KOPT-K1 (cell line): ENCODE data around the gene RETREG2.

Experiments
- H3K27ac ChIP-seq: fragments of 200-600 bp; sonication (generic); 2 replicates; pipeline ENCODE4 v1.5.1; 2016; ENCODE audit warnings: antibody characterized with exemption, mild to moderate bottlenecking, low read depth, low read length; ENCODE audit not compliant: poor library complexity, severe bottlenecking
- H3K36me3 ChIP-seq: fragments of 200-600 bp; sonication (generic); 2 replicates; pipeline ENCODE4 v1.5.1; 2017; ENCODE audit warnings: antibody characterized with exemption, mild to moderate bottlenecking, low read length, moderate library complexity; ENCODE audit not compliant: insufficient read depth
- H3K9me3 ChIP-seq: fragments of 200-600 bp; sonication (generic); 2 replicates; pipeline ENCODE4 v1.5.1; 2017; ENCODE audit warnings: antibody characterized with exemption, low read length, mild to moderate bottlenecking; ENCODE audit not compliant: insufficient read depth, poor library complexity, severe bottlenecking

The RETREG2 gene

DNA sequence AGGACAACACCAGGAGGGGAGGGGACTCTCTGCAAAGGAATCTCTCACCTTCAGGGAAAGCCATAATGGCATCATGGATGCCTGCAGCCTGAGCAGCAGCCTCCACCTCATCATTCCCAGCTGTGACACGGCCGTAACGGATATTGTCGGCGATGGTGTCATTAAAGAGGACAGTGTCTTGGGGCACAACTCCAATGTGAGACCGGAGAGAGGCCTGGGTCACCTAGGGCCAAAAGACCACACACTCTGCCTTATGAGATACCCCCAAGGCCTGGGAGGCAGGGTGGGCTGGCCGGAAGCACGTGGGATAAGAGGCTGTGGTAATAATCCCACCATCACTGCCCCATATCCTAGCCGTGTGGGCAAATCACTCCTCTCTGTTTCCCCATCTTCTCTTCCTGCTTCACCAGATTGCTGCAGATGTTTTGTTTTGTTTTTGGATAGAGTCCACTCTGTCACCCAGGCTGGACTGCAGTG, 32.8 kb downstream of the RETREG2 start:
- peaks cover 53% of the 10 kb centered on the region; the same call in 1 of the 2 replicates for H3K36me3 ChIP-seq
- H3K9me3 ChIP-seq, result no peaks in the 10 kb centered on the region
- peak overlapping the region; percentile 84 for H3K27ac ChIP-seq

DNA sequence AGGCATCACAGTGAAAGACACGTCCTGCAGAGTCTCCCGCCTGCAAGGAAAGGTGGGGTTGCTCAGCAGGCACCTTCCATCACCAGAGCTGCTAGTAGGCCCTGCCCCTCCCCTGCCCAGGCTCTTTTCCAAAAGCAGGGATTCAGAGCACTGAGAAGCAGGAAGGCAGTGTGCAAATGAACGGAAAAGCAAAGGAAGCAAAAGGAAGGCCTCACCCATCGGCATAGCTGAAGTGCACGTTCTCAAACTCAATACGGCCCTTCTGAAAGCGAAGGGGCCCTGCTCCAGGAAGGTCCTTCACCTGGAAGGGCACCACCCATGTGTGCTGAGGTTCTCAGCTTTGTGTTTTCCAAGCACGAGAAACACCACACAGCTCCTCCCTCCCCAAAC, 34.9 kb downstream of the RETREG2 start:
- H3K9me3 ChIP-seq, result no peaks in the 10 kb centered on the region
- H3K27ac ChIP-seq, result no peak overlapping the region
- H3K36me3 ChIP-seq, result peaks cover 49% of the 10 kb centered on the region; the same call in 1 of the 2 replicates

DNA sequence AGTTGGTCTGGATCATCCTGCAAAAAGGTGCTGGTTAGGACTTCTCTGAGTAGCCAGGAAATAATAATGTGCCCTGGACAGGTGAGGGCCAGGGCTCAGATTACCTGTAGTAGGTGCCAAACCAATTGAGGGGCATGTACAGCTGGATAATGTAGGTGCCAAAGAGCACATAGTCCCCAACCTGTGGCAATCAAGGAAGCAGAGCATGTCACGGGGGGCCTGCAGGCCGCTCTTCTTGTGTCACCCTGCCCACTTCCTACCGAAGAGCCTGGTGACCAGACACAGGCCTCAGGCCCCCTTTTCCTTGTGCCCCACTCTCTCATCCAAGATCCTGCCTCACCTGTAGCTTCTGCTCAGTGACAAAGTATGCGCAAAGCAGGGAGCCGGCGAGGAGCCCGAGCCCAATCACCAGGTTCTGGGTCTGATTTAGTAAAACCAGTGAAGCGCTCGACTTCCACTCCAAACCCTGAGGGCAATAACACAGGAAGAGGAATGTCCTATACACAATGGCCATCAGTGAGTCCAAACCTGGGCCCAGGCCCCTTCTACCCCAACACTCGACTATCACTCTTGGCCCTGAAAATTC, 35.5 kb downstream of the RETREG2 start:
- Histone ChIP-seq H3K27ac (no peak overlapping the region), H3K36me3 (peaks cover 43% of the 10 kb centered on the region; the same call in 1 of the 2 replicates)

DNA sequence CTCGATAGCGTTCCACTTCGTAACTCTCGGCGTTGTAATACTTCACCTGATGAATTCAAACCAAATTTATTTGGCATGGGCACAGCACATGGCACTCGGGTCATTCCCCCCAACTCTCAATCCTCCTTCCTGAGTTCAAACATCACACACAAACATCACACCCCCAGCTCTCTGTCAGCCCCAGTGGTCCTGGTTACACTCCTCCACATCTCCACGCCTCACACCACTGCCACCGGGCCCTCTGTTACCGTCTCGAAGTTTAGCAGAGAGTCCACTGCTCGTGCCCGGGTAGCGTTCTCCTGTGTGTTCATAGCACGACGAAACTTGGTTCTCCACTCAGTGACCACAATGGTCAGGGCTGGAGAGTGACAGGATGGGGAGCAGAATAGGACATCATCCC, 36.1 kb downstream of the RETREG2 start:
- H3K27ac ChIP-seq, result no peak overlapping the region
- peaks cover 37% of the 10 kb centered on the region; the same call in 1 of the 2 replicates for H3K36me3 ChIP-seq
- no peaks in the 10 kb centered on the region for H3K9me3 ChIP-seq

More for the DNA sequence above, 35.5 kb downstream of the RETREG2 start:
- H3K9me3 ChIP-seq, result no peaks in the 10 kb centered on the region

DNA sequence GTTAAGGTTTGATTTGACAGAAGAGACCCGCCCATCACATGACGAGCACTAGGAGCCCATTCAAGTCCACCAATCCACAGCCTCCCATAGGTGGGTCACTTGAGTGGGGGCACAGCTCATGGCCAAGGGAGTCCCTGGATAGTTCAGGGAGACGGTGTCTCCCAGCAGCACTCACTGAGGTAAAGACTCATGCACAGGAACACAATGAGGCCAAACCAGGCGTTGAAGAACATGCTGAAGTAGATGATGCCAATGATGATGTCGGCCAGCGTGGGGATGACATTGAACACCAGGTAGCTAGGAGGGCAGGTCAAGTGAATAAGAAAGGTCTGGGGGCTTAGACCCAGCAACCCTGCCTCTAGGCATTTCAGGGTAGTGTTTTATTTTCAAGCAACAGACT, 36.7 kb downstream of the RETREG2 start:
- H3K9me3 ChIP-seq, result no peaks in the 10 kb centered on the region
- peaks cover 38% of the 10 kb centered on the region; the same call in 1 of the 2 replicates for H3K36me3 ChIP-seq
- H3K27ac ChIP-seq, result no peak overlapping the region

DNA sequence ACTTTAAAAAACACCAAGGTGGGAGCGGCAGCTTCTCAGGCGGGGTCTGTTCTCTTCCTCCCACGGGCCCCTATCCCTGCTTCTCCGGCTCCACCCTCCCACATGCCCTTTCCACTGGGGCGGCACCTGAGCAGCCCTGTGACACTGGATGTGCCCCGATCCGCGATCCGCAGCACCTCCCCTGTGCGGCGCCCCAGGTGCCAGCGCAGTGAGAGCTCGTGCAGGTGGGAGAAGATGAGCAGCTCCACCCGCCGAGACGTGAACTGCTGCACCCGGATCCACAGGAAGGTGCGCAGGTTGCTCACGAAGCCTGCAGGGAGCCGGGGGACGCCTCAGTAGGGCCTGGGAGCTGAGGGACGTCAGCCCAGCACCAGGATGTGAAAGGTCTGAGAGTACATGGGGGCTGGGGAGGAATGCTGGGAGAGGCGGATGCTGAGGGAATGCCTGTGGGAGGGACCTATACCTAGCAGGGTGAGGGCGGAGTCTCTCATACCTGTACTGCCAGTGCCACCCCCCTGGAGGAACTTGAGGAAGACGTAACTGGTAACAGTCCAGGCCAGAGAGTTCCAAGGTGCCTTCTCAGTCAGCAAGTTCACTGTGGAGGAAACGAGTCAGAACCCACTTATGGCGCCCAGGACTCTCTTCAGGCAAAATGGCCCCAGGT, 37.9 kb downstream of the RETREG2 start:
- H3K9me3 ChIP-seq, result no peaks in the 10 kb centered on the region
- peaks cover 43% of the 10 kb centered on the region for H3K36me3 ChIP-seq
- H3K27ac ChIP-seq, result no peak overlapping the region

DNA sequence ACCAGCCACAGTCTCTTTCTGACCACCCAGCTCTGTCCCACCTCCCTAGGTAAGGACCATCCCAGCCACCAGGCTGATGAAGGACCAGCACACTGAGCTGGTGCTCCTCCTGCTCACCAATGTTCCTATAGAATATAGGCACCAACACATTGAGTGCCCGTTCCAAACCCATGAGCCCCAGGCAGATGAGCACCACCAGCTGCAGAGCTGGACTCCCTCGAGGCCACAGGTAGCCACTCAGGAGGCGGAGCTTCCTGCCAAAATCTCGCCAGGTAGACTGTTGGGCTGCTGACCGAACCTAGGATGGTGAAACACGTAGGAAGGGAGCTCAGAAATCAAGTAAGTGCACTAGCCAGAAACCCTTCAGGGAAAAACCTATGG, 38.5 kb downstream of the RETREG2 start:
- no peak overlapping the region for H3K27ac ChIP-seq
- H3K9me3 ChIP-seq, result no peaks in the 10 kb centered on the region
- peaks cover 48% of the 10 kb centered on the region for H3K36me3 ChIP-seq

DNA sequence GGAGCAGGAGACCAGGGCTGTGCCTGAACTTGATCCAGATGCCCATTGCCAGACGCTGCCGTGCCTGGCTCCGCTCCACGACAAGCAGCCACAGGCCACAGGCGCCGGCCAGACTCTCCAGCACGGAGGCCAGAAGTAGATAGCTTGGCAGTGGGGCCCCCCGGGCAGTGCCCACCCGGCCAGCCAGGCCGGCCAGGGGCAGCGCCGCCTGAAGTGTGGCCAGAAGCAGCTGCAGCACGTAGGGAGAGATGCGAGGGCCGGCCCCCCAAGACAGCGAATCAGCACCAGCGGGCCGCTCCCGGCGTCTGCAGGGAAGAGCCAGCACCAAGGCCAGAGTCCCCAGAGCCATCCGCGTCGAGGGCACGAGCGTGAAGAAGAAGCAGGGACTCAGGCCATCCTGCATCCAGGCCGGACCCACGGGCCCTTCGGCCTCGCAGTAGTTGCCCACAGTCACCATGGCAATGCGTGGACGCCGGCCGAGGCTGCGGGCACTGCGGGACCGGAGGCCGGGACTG, 40.2 kb downstream of the RETREG2 start:
- Histone ChIP-seq H3K9me3 (no peaks in the 10 kb centered on the region), H3K27ac (no peak overlapping the region), H3K36me3 (peaks cover 52% of the 10 kb centered on the region)

DNA sequence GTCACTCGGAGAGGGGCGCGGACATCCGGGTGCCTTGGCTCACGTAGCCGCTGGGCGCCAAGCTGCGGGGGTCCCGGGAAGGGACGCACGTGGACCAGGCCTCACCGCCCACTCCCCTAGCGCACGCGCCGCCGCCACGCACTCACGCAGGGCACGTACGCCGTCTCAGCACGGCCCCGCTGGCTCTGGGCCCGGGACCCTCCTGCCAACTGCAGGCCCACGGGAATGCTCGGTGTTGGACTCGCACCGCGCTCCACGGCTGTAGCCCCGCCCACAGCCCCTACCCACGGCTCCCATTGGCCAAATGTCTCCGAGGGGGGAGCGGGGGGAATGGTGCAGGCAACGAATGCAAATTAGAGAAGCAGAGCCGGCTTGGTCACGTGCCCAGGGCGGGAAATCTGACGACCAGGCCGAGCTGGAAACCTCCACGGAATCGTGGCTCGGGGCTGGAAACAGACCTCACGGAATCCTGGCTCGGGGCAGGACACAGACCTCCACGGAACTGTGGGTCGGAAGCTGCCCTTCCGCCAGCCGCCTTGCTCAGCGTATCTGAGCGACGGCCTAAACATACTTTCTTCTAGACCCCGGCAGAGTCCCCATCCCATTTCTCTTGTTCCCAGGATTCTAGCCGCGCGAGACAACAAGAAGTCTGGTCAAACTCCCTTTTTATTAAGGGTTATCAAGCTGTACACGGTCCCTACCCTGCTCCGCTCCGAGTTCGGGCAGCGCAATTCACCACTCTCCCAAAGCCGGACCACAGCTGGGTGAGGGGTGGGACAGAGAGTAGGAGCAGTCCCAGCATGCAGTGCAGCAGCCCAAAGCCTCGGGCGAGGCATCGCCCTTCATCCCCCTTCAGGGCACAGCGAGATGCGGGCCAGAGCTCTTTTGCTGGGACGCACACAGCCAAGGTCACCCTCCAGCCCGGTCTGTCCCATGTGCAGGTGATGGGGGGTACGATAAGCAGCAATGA, 40.9 kb downstream of the RETREG2 start, which contains the start of gene ABCB6:
Gene ABCB6, minus strand, starts transcription at position 227 of the 970 bp plus-strand sequence. CDS start 285 bp downstream, outside the sequence.
- H3K36me3 ChIP-seq, result peaks cover 52% of the 10 kb centered on the region
- no peak within 1 kb of the TSS for H3K27ac ChIP-seq
- no peaks in the 10 kb centered on the region for H3K9me3 ChIP-seq

DNA sequence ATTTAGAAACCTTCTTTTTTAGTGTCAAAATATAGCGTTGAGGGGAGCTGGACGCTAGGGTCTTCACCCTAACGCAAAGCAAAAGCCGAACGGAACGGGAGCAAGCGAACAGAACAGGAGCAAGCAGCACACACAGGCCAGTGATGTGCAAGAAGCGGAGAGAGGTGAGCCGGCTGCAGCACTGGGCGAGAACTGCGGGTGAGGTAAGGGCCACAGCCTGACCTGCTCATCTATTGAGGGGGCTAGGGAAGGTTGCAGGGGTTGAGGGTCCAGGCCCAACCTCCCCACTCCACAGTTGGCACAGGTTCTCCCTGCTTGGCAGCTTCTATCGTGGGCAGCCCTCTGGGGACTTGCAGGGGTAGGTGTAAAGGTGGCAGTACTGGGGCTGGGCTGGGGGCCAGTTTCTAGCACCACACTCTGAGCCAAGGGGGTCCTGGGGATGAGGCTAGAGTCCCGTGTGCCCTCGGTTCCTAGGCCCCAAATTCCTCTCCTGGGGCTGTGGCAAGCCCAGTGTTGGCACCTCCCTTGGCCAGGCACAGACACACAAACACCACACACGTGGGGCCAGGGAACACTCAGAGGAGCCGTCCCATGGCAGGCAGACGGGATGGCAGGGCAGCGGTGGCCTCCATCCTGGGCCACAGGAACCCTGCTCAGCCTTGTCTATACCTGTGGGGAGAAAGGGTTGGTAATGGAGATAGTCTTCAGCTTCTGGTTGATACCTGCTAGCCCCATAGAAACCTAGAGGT, 41.9 kb downstream of the RETREG2 start:
- Histone ChIP-seq H3K9me3 (no peaks in the 10 kb centered on the region), H3K27ac (no peak overlapping the region), H3K36me3 (peaks cover 55% of the 10 kb centered on the region)

DNA sequence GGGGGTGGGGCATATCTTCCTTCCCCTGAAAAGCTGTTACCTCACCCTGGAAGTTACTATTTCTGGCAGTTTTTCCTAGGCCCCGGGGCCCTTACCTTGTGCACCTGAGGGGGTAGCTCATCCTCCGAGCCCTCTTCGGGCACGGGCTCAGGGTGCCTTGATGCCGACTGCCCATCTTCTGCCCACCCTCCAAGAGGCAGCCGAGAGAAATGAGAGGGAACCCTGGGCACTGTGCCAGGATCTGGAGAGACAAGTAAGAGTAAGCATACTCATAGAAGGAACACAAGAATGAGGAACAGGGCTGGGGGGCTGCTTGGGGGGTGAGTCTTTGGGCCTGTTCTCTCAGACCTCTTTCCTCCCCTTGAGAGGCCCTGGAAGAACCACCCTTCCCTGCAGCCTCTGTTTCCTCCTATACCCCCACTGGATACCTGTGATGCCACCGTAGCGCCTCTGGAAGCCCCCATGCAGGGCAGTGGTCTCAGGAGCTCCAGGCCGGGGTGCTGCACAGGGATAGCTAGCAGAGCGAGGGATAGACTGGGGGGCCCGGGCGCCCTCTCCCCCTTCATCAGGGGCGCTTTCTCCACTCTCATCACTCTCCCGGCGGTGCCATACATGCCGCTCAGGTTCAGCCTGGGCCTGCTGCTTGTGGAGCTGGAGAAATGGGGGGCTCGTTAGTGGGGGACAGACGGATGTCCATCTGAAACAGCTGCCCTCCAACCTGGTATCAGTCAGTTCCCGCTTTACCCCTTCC, 42.8 kb downstream of the RETREG2 start:
- Histone ChIP-seq H3K27ac (no peak overlapping the region), H3K36me3 (peaks cover 63% of the 10 kb centered on the region), H3K9me3 (no peaks in the 10 kb centered on the region)

DNA sequence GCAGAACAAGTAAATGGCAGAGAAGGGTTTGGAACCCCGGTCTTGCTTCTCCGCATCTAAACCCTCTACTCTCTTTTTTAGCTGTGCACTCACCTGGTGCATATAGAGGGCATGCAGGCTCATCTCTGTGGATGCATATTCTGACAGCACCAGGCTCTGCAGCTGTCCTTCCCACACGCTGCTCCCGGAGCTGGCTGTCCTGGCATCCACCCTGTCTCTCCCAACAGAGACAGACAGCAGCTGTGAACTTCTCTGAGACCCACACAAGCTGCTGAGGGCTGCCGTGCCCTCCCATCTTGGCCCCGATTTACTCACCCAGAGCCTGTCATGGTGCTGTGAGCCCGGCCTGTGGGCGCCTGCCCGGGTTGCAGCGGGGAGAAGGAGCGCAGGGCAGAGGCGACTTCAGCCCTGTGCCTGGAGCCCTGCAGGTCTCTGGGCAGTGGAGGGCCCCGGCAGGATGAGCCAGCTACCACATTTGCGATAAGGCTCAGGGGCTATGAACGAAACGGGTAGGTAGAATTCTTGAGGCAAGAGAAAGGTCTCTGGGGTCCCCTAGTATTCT, 44.0 kb downstream of the RETREG2 start:
- peaks cover 71% of the 10 kb centered on the region for H3K36me3 ChIP-seq
- H3K9me3 ChIP-seq, result no peaks in the 10 kb centered on the region
- H3K27ac ChIP-seq, result no peak overlapping the region

DNA sequence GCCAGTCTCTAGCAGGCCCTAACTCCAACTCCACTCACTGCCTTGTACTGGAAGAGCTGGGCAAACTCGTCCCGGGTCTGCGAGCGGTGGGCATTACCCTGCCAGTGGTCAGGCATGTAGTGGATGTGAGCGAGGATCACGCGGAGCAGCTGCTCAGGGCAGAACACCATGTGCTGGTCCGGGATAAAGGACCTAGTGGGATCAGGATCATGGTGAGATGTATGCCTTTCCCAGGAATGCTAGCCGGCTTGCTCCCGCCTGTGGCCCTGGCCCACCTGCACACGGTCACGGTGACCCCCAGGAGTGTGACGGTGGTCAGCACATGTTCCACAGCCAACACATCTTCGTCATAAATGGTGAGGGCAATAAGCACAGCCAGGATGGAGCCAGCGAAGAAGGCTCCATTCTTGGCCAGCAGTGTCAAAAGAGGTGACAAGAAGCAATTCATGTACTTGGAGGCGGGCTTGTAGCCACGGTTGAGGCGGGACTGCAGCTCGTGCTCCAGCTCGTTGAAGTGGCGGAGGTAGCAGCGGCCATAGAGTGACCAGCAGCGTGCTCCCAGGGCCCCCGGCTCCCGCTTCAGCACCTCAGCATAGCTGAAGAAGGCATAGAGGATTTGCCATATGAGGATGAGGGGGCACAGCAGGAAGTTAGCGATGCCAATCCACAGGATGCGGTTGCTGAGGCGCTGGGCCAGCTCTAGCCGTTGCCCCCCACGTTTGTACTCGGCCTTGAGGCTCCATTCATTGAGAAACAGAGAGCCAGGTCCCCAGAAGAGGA, 45.9 kb downstream of the RETREG2 start:
- peaks cover 74% of the 10 kb centered on the region for H3K36me3 ChIP-seq
- no peaks in the 10 kb centered on the region for H3K9me3 ChIP-seq
- no peak overlapping the region for H3K27ac ChIP-seq
